ENCODE results near the gene COL4A1.

The COL4A1 gene

GRCh38 chr13:110208116-110208515 is 98.8 kb downstream of the COL4A1 start:
- no peak overlapping the region for H3K9ac ChIP-seq (ENCODE audit: low read length)
- H3K27ac ChIP-seq (ENCODE audit: low read depth, low read length, poor library complexity, severe bottlenecking), result no peak overlapping the region
- H3F3A ChIP-seq (ENCODE audit: insufficient read depth, low read length), result no peaks in the 10 kb centered on the region
- no peak overlapping the region for H3K4me2 ChIP-seq (ENCODE audit: low read length)
- H2AFZ ChIP-seq (ENCODE audit: low read length), result no peak overlapping the region
- H3K27me3 ChIP-seq (ENCODE audit: insufficient read depth, low read length), result no peaks in the 10 kb centered on the region
- H3K9me2 ChIP-seq (ENCODE audit: low read depth, low read length), result no peaks in the 10 kb centered on the region
- H3K9me3 ChIP-seq (ENCODE audit: low read length), result no peaks in the 10 kb centered on the region
- no peaks in the 10 kb centered on the region for H3K4me1 ChIP-seq (ENCODE audit: insufficient read depth, low read length, severe bottlenecking)
- TF ChIP-seq EZH2 (IDR thresholded peaks at IDR 0.05; ENCODE audit: borderline replicate concordance, low read length) (no peak), CTCF (IDR thresholded peaks at IDR 0.05; ENCODE audit: low read length) (no peak)
- no peak overlapping the region for H3K4me3 ChIP-seq (ENCODE audit: low read depth, low read length, poor library complexity, severe bottlenecking)
- no peaks in the 10 kb centered on the region for H3K79me2 ChIP-seq (ENCODE audit: insufficient read depth, low read length)
- no peaks in the 10 kb centered on the region for H3K36me3 ChIP-seq (ENCODE audit: insufficient read depth, low read length)
- no peaks in the 10 kb centered on the region for H4K20me1 ChIP-seq (ENCODE audit: insufficient read depth, low read length)

- Histone ChIP-seq H3K9ac (ENCODE audit: low read length) (no peak overlapping the region), H3K27me3 (ENCODE audit: insufficient read depth, low read length) (no peaks in the 10 kb centered on the region), H3K36me3 (ENCODE audit: insufficient read depth, low read length) (no peaks in the 10 kb centered on the region), H3K4me2 (ENCODE audit: low read length) (no peak overlapping the region), H3K79me2 (ENCODE audit: insufficient read depth, low read length) (no peaks in the 10 kb centered on the region), H3K9me3 (ENCODE audit: low read length) (no peaks in the 10 kb centered on the region), H2AFZ (ENCODE audit: low read length) (no peak overlapping the region), H3K4me1 (ENCODE audit: insufficient read depth, low read length, severe bottlenecking) (no peaks in the 10 kb centered on the region), H3K27ac (ENCODE audit: low read depth, low read length, poor library complexity, severe bottlenecking) (no peak overlapping the region), H3F3A (ENCODE audit: insufficient read depth, low read length) (no peaks in the 10 kb centered on the region), H4K20me1 (ENCODE audit: insufficient read depth, low read length) (no peaks in the 10 kb centered on the region), H3K4me3 (ENCODE audit: low read depth, low read length, poor library complexity, severe bottlenecking) (no peak overlapping the region), H3K9me2 (ENCODE audit: low read depth, low read length) (no peaks in the 10 kb centered on the region)
- TF ChIP-seq CTCF (IDR thresholded peaks at IDR 0.05; ENCODE audit: low read length) (no peak), EZH2 (IDR thresholded peaks at IDR 0.05; ENCODE audit: borderline replicate concordance, low read length) (no peak)
These were observed 100.0 kb downstream of the COL4A1 start for GRCh38 chr13:110206996-110207395.

GRCh38 chr13:110206185-110206584 is 100.8 kb downstream of the COL4A1 start:
- no peaks in the 10 kb centered on the region for H4K20me1 ChIP-seq (ENCODE audit: insufficient read depth, low read length)
- no peak overlapping the region for H3K4me2 ChIP-seq (ENCODE audit: low read length)
- H3K36me3 ChIP-seq (ENCODE audit: insufficient read depth, low read length), result no peaks in the 10 kb centered on the region

More at GRCh38 chr13:110206185-110206584, 100.8 kb downstream of the COL4A1 start:
- Histone ChIP-seq H3K9ac (ENCODE audit: low read length) (no peak overlapping the region), H3K9me2 (ENCODE audit: low read depth, low read length) (no peaks in the 10 kb centered on the region), H3K27ac (ENCODE audit: low read depth, low read length, poor library complexity, severe bottlenecking) (no peak overlapping the region), H2AFZ (ENCODE audit: low read length) (no peak overlapping the region), H3K9me3 (ENCODE audit: low read length) (no peaks in the 10 kb centered on the region), H3K79me2 (ENCODE audit: insufficient read depth, low read length) (no peaks in the 10 kb centered on the region), H3K4me1 (ENCODE audit: insufficient read depth, low read length, severe bottlenecking) (no peaks in the 10 kb centered on the region), H3K27me3 (ENCODE audit: insufficient read depth, low read length) (no peaks in the 10 kb centered on the region), H3F3A (ENCODE audit: insufficient read depth, low read length) (no peaks in the 10 kb centered on the region), H3K4me3 (ENCODE audit: low read depth, low read length, poor library complexity, severe bottlenecking) (no peak overlapping the region)
- no peak for TF ChIP-seq EZH2 (IDR thresholded peaks at IDR 0.05; ENCODE audit: borderline replicate concordance, low read length)
- no peak for TF ChIP-seq CTCF (IDR thresholded peaks at IDR 0.05; ENCODE audit: low read length)

Measured in OCI-LY1 (cell line).